Testis (tissue), 3 donors: ENCODE results near the gene RIBC2. TPM values are rescaled to one million over a fixed set of nuclear protein-coding genes. Genes with fewer than 3 reads are reported as not detected.

Experiments
- DNase-seq: peaks from one replicate; pipeline ENCODE4 v3.0.0-alpha.2; 2019
- H3K27ac ChIP-seq, 2 donors: fragments of 200-600 bp; sonication (generic); one replicate each; pipeline ENCODE4 v1.5.1; 2019
- H3K27me3 ChIP-seq: fragments of 200-600 bp; sonication (generic); one replicate; pipeline ENCODE4 v1.5.1; 2019
- H3K36me3 ChIP-seq: fragments of 200-600 bp; sonication (generic); one replicate; pipeline ENCODE4 v1.5.1; 2017; ENCODE audit warnings: low read depth; ENCODE audit errors: missing control alignments
- H3K4me1 ChIP-seq: fragments of 200-600 bp; sonication (generic); one replicate; pipeline ENCODE4 v1.5.1; 2019
- H3K4me3 ChIP-seq, 2 donors: fragments of 200-600 bp; sonication (generic); one replicate each; pipeline ENCODE4 v1.5.1; 2017 to 2019
- H3K9me3 ChIP-seq: fragments of 200-600 bp; sonication (generic); one replicate; pipeline ENCODE4 v1.5.1; 2017
- POLR2A ChIP-seq: fragments of 450-650 bp; IDR thresholded peaks from one replicate; pipeline ENCODE4 v1.6.1; 2017; ENCODE audit warnings: antibody characterized with exemption, mild to moderate bottlenecking, moderate library complexity
- WGBS, 2 donors: methylation state at CpG; one replicate each; pipeline ENCODE4 v1.1.5; 2018; 5-methylcytosine and 5-hydroxymethylcytosine counted together
- intact Hi-C: fragments of 100-400 bp; cut with DNase I; formaldehyde crosslinking; loops from one replicate; pipeline ENCODE4 v1.15.1; 2023; ENCODE audit warnings: low total_unique reads
- polyA plus RNA-seq: library from polyadenylated mRNA; stranded (reverse); fragments of 350-450 nt; fragmentation: Illumina TruSeq; extraction: RNeasy Lipid Tissue Mini Kit (QIAGEN cat#74804); gene quantifications from one replicate; pipeline ENCODE4 v1.2.3, GENCODE V29; 2014; ENCODE audit warnings: low read depth, low replicate concordance; ENCODE audit not compliant: insufficient read depth
- total RNA-seq, 2 donors: library from RNA; depleted of rRNA; stranded (reverse); fragments of >200 nt; gene quantifications; one replicate each; pipeline ENCODE4 v1.2.3, GENCODE V29; 2016
- TF ChIP-seq, protein P1 (sequence below), 3 experiments: fragments of 450-650 bp in 2 of 3; fragments of 200-600 bp in 1 of 3; sonication (generic) in 1 of 3; IDR thresholded peaks; one replicate each; pipeline ENCODE4 v1.5.1; 2016 to 2019; ENCODE audit warnings: antibody characterized with exemption in 3 of 3, mild to moderate bottlenecking in 2 of 3, moderate library complexity in 1 of 3

Gene RIBC2
- total and polyA plus RNA-seq, 3 donors from 2014 or later: 20.3 to 66.7 (median 38.5) TPM

DNA sequence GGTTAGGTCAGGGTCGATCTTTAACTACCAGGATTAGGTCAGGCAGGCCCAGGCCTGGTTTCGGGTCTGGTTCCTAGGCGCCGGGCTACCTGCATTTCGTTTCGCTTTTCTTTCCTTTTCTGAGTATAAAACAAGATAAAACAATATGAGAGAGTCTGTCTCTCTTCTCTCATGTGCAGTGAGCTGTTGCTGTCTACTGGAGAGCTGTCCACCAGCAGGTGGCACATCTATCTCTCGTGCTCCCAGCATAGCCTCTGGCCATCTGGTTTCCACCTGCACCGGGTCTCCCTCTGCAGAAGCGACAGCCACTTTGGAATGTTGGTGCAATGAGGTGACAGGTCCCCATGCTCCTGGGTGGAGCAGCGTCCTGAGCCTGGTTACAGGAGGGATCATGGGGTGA, 27.6 kb downstream of the RIBC2 start:
- DNase-seq: peak; percentile 82
- 36 to 45% methylated on average over 10 of the region's 10 CpGs for WGBS, 2 donors
- Histone ChIP-seq H3K4me3 (no peak overlapping the region), H3K27ac (no peak overlapping the region), H3K9me3 (no peaks in the 10 kb centered on the region), H3K4me1 (peaks cover 4% of the 10 kb centered on the region), H3K36me3 (no peaks in the 10 kb centered on the region), H3K27me3 (no peaks in the 10 kb centered on the region)
- TF ChIP-seq, protein P1, sequence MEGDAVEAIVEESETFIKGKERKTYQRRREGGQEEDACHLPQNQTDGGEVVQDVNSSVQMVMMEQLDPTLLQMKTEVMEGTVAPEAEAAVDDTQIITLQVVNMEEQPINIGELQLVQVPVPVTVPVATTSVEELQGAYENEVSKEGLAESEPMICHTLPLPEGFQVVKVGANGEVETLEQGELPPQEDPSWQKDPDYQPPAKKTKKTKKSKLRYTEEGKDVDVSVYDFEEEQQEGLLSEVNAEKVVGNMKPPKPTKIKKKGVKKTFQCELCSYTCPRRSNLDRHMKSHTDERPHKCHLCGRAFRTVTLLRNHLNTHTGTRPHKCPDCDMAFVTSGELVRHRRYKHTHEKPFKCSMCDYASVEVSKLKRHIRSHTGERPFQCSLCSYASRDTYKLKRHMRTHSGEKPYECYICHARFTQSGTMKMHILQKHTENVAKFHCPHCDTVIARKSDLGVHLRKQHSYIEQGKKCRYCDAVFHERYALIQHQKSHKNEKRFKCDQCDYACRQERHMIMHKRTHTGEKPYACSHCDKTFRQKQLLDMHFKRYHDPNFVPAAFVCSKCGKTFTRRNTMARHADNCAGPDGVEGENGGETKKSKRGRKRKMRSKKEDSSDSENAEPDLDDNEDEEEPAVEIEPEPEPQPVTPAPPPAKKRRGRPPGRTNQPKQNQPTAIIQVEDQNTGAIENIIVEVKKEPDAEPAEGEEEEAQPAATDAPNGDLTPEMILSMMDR (IDR thresholded peaks at IDR 0.05): peak; percentile 58 to 72 (median 71)
- no peak for TF ChIP-seq POLR2A
- intact Hi-C loops: loop anchor here (10.0 kb wide), 1 partner anchor 114 kb away; no protein-coding TSS in a partner anchor

DNA sequence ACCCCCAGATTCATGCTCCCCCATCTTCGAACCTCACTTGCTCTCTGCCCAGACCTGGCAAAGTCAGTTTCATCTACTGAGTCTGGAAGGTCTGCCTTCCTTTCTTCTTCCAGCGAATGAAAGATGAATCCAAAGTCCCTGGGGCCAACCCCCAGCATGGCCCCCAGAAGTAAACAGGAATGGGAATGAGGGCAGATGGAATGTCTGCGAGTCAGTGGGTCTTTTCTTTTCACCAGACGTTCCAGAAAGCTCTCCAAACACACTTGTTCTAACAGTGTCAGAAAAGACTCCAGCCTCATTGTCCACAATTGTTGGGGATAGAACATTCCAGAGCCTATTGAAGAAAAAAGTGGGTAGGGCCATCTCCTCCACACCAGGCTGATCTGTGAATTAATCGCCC, 28.6 kb downstream of the RIBC2 start:
- Histone ChIP-seq H3K4me1 (peaks cover 4% of the 10 kb centered on the region), H3K27me3 (no peaks in the 10 kb centered on the region), H3K9me3 (no peaks in the 10 kb centered on the region), H3K36me3 (no peaks in the 10 kb centered on the region), H3K4me3 (no peak overlapping the region), H3K27ac (no peak overlapping the region)
- DNase-seq: no peak
- intact Hi-C loops: loop anchor here (10.0 kb wide), 1 partner anchor 113 kb away; no protein-coding TSS in a partner anchor
- WGBS, 2 donors: 79 to 91% methylated on average over 5 of the region's 5 CpGs
- TF ChIP-seq POLR2A: no peak
- TF ChIP-seq, protein P1 (IDR thresholded peaks at IDR 0.05): no peak

DNA sequence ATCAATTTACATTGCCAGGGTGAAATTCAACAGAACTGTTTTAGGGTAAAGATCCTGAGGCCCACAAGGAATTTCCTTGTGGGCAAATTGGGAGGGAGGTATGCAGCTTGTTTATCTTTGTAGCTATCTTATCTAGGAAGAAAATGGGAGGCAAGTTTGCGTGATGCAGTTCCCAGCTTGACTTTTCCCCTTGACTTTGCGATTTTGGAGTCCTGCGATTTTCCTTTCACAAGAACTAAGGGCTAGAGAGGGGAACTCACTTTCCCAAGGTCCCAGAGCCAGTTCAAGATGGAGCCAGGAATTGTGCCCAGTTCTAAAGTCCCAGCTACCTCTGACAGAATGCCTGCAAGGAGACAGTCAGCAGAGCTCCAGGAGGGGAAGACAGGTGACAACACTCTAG, 30.7 kb downstream of the RIBC2 start:
- Histone ChIP-seq H3K4me3 (no peak overlapping the region), H3K9me3 (no peaks in the 10 kb centered on the region), H3K36me3 (no peaks in the 10 kb centered on the region), H3K27ac (no peak overlapping the region), H3K27me3 (no peaks in the 10 kb centered on the region), H3K4me1 (peaks cover 4% of the 10 kb centered on the region)
- TF ChIP-seq, protein P1 (IDR thresholded peaks at IDR 0.05): no peak
- no peak for TF ChIP-seq POLR2A
- intact Hi-C loops: loop anchor here (10.0 kb wide), 1 partner anchor 111 kb away; no protein-coding TSS in a partner anchor
- WGBS, 2 donors: 78 to 97% methylated on average over 3 of the region's 3 CpGs
- no peak for DNase-seq

DNA sequence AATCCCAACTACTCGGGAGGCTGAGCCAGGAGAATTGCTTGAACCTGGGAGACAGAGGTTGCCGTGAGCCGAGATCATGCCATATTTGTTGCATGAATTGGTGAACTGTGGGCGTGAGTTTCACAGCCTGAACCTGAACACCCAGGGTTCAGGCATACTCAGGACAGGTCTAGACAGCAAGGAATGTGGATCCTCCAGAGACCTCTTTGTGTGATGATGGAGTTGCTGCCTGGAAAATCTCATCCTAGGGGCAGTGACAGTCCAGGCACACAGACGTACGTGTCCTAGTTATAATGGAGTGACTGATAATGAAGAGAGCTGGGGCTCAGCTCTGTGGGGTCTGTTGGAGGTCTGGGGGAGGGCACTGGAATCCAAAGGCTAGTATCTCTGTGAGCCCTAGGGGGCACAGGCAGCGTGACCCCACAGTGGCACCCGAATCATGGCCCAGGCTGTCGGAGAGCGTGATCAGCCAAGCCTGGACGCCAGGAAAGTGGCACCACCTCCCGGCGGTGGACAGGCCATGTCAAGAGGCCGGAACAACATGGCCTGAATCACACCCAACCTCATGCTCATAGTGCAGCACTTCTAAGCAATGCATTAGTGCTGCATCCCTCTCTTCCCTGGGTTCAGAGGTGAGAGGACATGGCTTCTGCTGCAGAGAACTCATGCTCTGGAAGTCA, 31.7 kb downstream of the RIBC2 start:
- H3K27ac ChIP-seq: no peak overlapping the region
- no peaks in the 10 kb centered on the region for H3K27me3 ChIP-seq
- H3K4me1 ChIP-seq: peaks cover 4% of the 10 kb centered on the region
- DNase-seq: no peak
- 75 to 85% methylated on average over 11 to 14 of the region's 14 CpGs for WGBS, 2 donors
- H3K36me3 ChIP-seq: no peaks in the 10 kb centered on the region
- no peaks in the 10 kb centered on the region for H3K9me3 ChIP-seq
- TF ChIP-seq, protein P1 (IDR thresholded peaks at IDR 0.05): no peak
- TF ChIP-seq POLR2A: no peak
- intact Hi-C loops: loop anchor here (10.0 kb wide), 1 partner anchor 110 kb away; no protein-coding TSS in a partner anchor
- H3K4me3 ChIP-seq: no peak overlapping the region
